Fibroblast of villous mesenchyme (primary cell): ENCODE measurements around the gene SLC6A13. TPM values are rescaled to one million over a fixed set of nuclear protein-coding genes. Genes with fewer than 3 reads are reported as not detected.
"Not testable (repeated sequence)": the region's sequence is repeated elsewhere in the genome, so short reads cannot be mapped to it uniquely, and the experiment has no call there.

Experiments used
- DNase-seq: peaks from one replicate; pipeline ENCODE4 v3.0.0-alpha.2; 2010; ENCODE audit warnings: low read depth
- H3K4me3 ChIP-seq: 2 replicates; pipeline ENCODE4 v1.5.1; 2011; ENCODE audit warnings: low read depth, mild to moderate bottlenecking, low read length
- CTCF ChIP-seq: IDR thresholded peaks from 2 replicates; pipeline ENCODE4 v1.5.1; 2012; ENCODE audit warnings: low read depth, mild to moderate bottlenecking, low read length; ENCODE audit not compliant: insufficient read depth
- total RNA-seq: library from RNA; depleted of rRNA; stranded (reverse); fragments of >200 nt; gene quantifications from 2 replicates; pipeline ENCODE4 v1.2.3, GENCODE V29; 2012

The SLC6A13 gene
- total RNA-seq, 1 donor, result not detected

GRCh38 chr12:241266-241665 is 21.4 kb downstream of the SLC6A13 start:
- no peak for TF ChIP-seq CTCF
- DNase-seq, result no peak
- H3K4me3 ChIP-seq, result no peak overlapping the region

- H3K4me3 ChIP-seq, result no peak overlapping the region
- DNase-seq, result no peak
- TF ChIP-seq CTCF, result no peak
These were observed 22.1 kb downstream of the SLC6A13 start for GRCh38 chr12:240566-240965.

GRCh38 chr12:238736-239398 is 23.8 kb downstream of the SLC6A13 start:
- TF ChIP-seq CTCF, result no peak
- DNase-seq, result no peak
- H3K4me3 ChIP-seq, result no peak overlapping the region

- DNase-seq, result no peak
- no peak for TF ChIP-seq CTCF
- no peak overlapping the region for H3K4me3 ChIP-seq
These were observed 24.5 kb downstream of the SLC6A13 start for GRCh38 chr12:238116-238515.

GRCh38 chr12:237026-237815 is 25.4 kb downstream of the SLC6A13 start:
- DNase-seq, result no peak
- H3K4me3 ChIP-seq, result no peak overlapping the region
- no peak for TF ChIP-seq CTCF

- DNase-seq, result no peak
- H3K4me3 ChIP-seq, result no peak overlapping the region
- TF ChIP-seq CTCF, result no peak
These were observed 26.2 kb downstream of the SLC6A13 start for GRCh38 chr12:236445-236844.

- not testable (repeated sequence) for DNase-seq
These were observed 26.7 kb downstream of the SLC6A13 start for GRCh38 chr12:235967-236366.

More at GRCh38 chr12:235967-236366, 26.7 kb downstream of the SLC6A13 start:
- not testable (repeated sequence) for H3K4me3 ChIP-seq
